GM23338 (cell line): ENCODE data around the gene TXNDC16. TPM values are rescaled to one million over a fixed set of nuclear protein-coding genes. Genes with fewer than 3 reads are reported as not detected.

Experiments used
- ATAC-seq: fragments of 200-7000 bp; cut with Tn5 transposase; 3 replicates; pipeline ENCODE4 v1.9.1; 2020
- DNase-seq: peaks from one replicate; pipeline ENCODE4 v3.0.0-alpha.2; 2015; ENCODE audit warnings: low spot score
- H2AFZ ChIP-seq: fragments of 200-600 bp; sonication (generic); 2 replicates; pipeline ENCODE4 v1.8.0; 2016; ENCODE audit warnings: antibody characterized with exemption, mild to moderate bottlenecking, moderate library complexity
- H3F3A ChIP-seq: fragments of 200-600 bp; sonication (generic); replicated peaks from 2 replicates; pipeline ENCODE4 v1.8.0; 2017; ENCODE audit warnings: antibody characterized with exemption, mixed run types, low read depth
- H3K27ac ChIP-seq: fragments of 200-600 bp; sonication (generic); 2 replicates; pipeline ENCODE4 v1.6.1; 2016; ENCODE audit warnings: low read depth
- H3K27me3 ChIP-seq: fragments of 200-600 bp; sonication (generic); 2 replicates; pipeline ENCODE4 v1.8.0; 2016; ENCODE audit warnings: mild to moderate bottlenecking, mixed run types, moderate library complexity; ENCODE audit not compliant: insufficient read depth
- H3K36me3 ChIP-seq: fragments of 200-600 bp; sonication (generic); 2 replicates; pipeline ENCODE4 v1.8.0; 2016; ENCODE audit warnings: mild to moderate bottlenecking; ENCODE audit not compliant: insufficient read depth
- H3K4me1 ChIP-seq: fragments of 200-600 bp; sonication (generic); 2 replicates; pipeline ENCODE4 v1.8.0; 2016; ENCODE audit warnings: mild to moderate bottlenecking, moderate library complexity; ENCODE audit not compliant: insufficient read depth
- H3K4me2 ChIP-seq: fragments of 200-600 bp; sonication (generic); 2 replicates; pipeline ENCODE4 v1.7.1; 2017; ENCODE audit warnings: mixed run types
- H3K4me3 ChIP-seq: fragments of 200-600 bp; sonication (generic); 2 replicates; pipeline ENCODE4 v1.6.1; 2016; ENCODE audit warnings: mixed run types
- H3K79me2 ChIP-seq: fragments of 200-600 bp; sonication (generic); replicated peaks from 2 replicates; pipeline ENCODE4 v1.8.0; 2017; ENCODE audit warnings: mild to moderate bottlenecking; ENCODE audit not compliant: insufficient read depth
- H3K9me2 ChIP-seq: fragments of 200-600 bp; sonication (generic); 2 replicates; pipeline ENCODE4 v1.8.0; 2017; ENCODE audit not compliant: insufficient read depth
- H4K20me1 ChIP-seq: fragments of 200-600 bp; sonication (generic); replicated peaks from 2 replicates; pipeline ENCODE4 v1.8.0; 2017; ENCODE audit warnings: mild to moderate bottlenecking; ENCODE audit not compliant: insufficient read depth
- H3K27ac Mint-ChIP-seq: 2 replicates; pipeline ENCODE4 v1.8.0; 2020; ENCODE audit warnings: inconsistent platforms, mild to moderate bottlenecking, moderate library complexity, mixed read lengths
- H3K27me3 Mint-ChIP-seq: 3 replicates; pipeline ENCODE4 v1.8.0; 2022; ENCODE audit warnings: low read depth, mild to moderate bottlenecking, moderate library complexity, mixed read lengths, inconsistent platforms; ENCODE audit not compliant: insufficient read depth, poor library complexity
- H3K36me3 Mint-ChIP-seq: 3 replicates; pipeline ENCODE4 v1.8.0; 2021; ENCODE audit warnings: low read depth, mild to moderate bottlenecking, inconsistent platforms, moderate library complexity, mixed read lengths
- H3K4me1 Mint-ChIP-seq: 3 replicates; pipeline ENCODE4 v1.8.0; 2020; ENCODE audit warnings: mild to moderate bottlenecking, inconsistent platforms, mixed read lengths
- H3K4me3 Mint-ChIP-seq: 3 replicates; pipeline ENCODE4 v1.8.0; 2021; ENCODE audit warnings: moderate library complexity, mild to moderate bottlenecking, inconsistent platforms, mixed read lengths
- H3K9me3 Mint-ChIP-seq: 3 replicates; pipeline ENCODE4 v1.8.0; 2020; ENCODE audit warnings: moderate library complexity, mild to moderate bottlenecking, inconsistent platforms, mixed read lengths
- CREB1 ChIP-seq: fragments of 250-450 bp; sonication (Bioruptor Pico); IDR thresholded peaks from 2 replicates; pipeline ENCODE4 v1.5.0; 2020; ENCODE audit warnings: low read depth, mild to moderate bottlenecking, moderate library complexity
- EZH2phosphoT487 ChIP-seq: fragments of 200-600 bp; sonication (generic); IDR thresholded peaks from one replicate; pipeline ENCODE4 v1.8.1; 2018; ENCODE audit warnings: antibody characterized with exemption; ENCODE audit not compliant: unreplicated experiment
- JUNB ChIP-seq: IDR thresholded peaks from one replicate; pipeline ENCODE4 v1.6.1; 2016; ENCODE audit warnings: antibody characterized with exemption; ENCODE audit not compliant: unreplicated experiment
- NANOG ChIP-seq: IDR thresholded peaks from 2 replicates; pipeline ENCODE4 v1.6.1; 2016; ENCODE audit warnings: antibody characterized with exemption, borderline replicate concordance
- POLR2AphosphoS5 ChIP-seq: IDR thresholded peaks from 2 replicates; pipeline ENCODE4 v1.6.1; 2016; ENCODE audit warnings: antibody characterized with exemption, low read depth
- REST ChIP-seq: IDR thresholded peaks from one replicate; pipeline ENCODE4 v1.6.1; 2018; ENCODE audit warnings: antibody characterized with exemption; ENCODE audit not compliant: unreplicated experiment
- STAT1 ChIP-seq: IDR thresholded peaks from one replicate; pipeline ENCODE4 v1.6.1; 2016; ENCODE audit warnings: antibody characterized with exemption; ENCODE audit not compliant: unreplicated experiment
- ZNF331 ChIP-seq: fragments of 250-450 bp; sonication (Bioruptor Pico); IDR thresholded peaks from 2 replicates; pipeline ENCODE4 v1.5.0; 2020; ENCODE audit warnings: low read depth, mild to moderate bottlenecking, moderate library complexity
- polyA plus RNA-seq: library from polyadenylated mRNA; unstranded; fragments of >200 nt; fragmentation: Nextera tagmentation; extraction: Ambion mirVana; gene quantifications from 2 replicates; pipeline ENCODE4 v1.2.1, GENCODE V29; 2016
- total RNA-seq: library from RNA; depleted of rRNA; stranded (reverse); fragments of >200 nt; shearing (Covaris generic); gene quantifications from 2 replicates; pipeline ENCODE4 v1.2.3, GENCODE V29; 2014
- TF ChIP-seq, protein P1 (sequence below), 2 experiments: fragments of 200-600 bp in 1 of 2; sonication (generic) in 1 of 2; conservative IDR thresholded peaks; 2 replicates each; pipeline versions ENCODE4 v1.5.1 to v1.6.1; 2016 to 2017; ENCODE audit warnings: antibody characterized with exemption in 2 of 2, low read depth in 2 of 2, mild to moderate bottlenecking in 2 of 2, moderate library complexity in 1 of 2
- TF ChIP-seq, protein P2 (sequence below): fragments of 250-450 bp; sonication (Bioruptor Pico); IDR thresholded peaks from 2 replicates; pipeline ENCODE4 v1.5.0; 2020; ENCODE audit warnings: mild to moderate bottlenecking, moderate library complexity
- TF ChIP-seq, protein P3 (sequence below): IDR thresholded peaks from 2 replicates; pipeline ENCODE4 v1.6.1; 2016; ENCODE audit warnings: antibody characterized with exemption

TXNDC16 gene
- total and polyA plus RNA-seq, 2 experiments from 2014 or later = 13.6 to 14.0 TPM

GRCh38 chr14:52538623-52539022 lies 13.7 kb downstream of the TXNDC16 start:
- TF ChIP-seq CREB1 (CRISPR knock-in tag) (no peak), ZNF331 (CRISPR knock-in tag) (no peak), JUNB (no peak), EZH2phosphoT487 (no peak), POLR2AphosphoS5 (no peak), NANOG (no peak), STAT1 (no peak), REST (no peak)
- TF ChIP-seq, protein P1, sequence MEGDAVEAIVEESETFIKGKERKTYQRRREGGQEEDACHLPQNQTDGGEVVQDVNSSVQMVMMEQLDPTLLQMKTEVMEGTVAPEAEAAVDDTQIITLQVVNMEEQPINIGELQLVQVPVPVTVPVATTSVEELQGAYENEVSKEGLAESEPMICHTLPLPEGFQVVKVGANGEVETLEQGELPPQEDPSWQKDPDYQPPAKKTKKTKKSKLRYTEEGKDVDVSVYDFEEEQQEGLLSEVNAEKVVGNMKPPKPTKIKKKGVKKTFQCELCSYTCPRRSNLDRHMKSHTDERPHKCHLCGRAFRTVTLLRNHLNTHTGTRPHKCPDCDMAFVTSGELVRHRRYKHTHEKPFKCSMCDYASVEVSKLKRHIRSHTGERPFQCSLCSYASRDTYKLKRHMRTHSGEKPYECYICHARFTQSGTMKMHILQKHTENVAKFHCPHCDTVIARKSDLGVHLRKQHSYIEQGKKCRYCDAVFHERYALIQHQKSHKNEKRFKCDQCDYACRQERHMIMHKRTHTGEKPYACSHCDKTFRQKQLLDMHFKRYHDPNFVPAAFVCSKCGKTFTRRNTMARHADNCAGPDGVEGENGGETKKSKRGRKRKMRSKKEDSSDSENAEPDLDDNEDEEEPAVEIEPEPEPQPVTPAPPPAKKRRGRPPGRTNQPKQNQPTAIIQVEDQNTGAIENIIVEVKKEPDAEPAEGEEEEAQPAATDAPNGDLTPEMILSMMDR (conservative IDR thresholded peaks at IDR 0.05; ENCODE audit: low read depth in 2 of 2) = no peak
- TF ChIP-seq, protein P2, sequence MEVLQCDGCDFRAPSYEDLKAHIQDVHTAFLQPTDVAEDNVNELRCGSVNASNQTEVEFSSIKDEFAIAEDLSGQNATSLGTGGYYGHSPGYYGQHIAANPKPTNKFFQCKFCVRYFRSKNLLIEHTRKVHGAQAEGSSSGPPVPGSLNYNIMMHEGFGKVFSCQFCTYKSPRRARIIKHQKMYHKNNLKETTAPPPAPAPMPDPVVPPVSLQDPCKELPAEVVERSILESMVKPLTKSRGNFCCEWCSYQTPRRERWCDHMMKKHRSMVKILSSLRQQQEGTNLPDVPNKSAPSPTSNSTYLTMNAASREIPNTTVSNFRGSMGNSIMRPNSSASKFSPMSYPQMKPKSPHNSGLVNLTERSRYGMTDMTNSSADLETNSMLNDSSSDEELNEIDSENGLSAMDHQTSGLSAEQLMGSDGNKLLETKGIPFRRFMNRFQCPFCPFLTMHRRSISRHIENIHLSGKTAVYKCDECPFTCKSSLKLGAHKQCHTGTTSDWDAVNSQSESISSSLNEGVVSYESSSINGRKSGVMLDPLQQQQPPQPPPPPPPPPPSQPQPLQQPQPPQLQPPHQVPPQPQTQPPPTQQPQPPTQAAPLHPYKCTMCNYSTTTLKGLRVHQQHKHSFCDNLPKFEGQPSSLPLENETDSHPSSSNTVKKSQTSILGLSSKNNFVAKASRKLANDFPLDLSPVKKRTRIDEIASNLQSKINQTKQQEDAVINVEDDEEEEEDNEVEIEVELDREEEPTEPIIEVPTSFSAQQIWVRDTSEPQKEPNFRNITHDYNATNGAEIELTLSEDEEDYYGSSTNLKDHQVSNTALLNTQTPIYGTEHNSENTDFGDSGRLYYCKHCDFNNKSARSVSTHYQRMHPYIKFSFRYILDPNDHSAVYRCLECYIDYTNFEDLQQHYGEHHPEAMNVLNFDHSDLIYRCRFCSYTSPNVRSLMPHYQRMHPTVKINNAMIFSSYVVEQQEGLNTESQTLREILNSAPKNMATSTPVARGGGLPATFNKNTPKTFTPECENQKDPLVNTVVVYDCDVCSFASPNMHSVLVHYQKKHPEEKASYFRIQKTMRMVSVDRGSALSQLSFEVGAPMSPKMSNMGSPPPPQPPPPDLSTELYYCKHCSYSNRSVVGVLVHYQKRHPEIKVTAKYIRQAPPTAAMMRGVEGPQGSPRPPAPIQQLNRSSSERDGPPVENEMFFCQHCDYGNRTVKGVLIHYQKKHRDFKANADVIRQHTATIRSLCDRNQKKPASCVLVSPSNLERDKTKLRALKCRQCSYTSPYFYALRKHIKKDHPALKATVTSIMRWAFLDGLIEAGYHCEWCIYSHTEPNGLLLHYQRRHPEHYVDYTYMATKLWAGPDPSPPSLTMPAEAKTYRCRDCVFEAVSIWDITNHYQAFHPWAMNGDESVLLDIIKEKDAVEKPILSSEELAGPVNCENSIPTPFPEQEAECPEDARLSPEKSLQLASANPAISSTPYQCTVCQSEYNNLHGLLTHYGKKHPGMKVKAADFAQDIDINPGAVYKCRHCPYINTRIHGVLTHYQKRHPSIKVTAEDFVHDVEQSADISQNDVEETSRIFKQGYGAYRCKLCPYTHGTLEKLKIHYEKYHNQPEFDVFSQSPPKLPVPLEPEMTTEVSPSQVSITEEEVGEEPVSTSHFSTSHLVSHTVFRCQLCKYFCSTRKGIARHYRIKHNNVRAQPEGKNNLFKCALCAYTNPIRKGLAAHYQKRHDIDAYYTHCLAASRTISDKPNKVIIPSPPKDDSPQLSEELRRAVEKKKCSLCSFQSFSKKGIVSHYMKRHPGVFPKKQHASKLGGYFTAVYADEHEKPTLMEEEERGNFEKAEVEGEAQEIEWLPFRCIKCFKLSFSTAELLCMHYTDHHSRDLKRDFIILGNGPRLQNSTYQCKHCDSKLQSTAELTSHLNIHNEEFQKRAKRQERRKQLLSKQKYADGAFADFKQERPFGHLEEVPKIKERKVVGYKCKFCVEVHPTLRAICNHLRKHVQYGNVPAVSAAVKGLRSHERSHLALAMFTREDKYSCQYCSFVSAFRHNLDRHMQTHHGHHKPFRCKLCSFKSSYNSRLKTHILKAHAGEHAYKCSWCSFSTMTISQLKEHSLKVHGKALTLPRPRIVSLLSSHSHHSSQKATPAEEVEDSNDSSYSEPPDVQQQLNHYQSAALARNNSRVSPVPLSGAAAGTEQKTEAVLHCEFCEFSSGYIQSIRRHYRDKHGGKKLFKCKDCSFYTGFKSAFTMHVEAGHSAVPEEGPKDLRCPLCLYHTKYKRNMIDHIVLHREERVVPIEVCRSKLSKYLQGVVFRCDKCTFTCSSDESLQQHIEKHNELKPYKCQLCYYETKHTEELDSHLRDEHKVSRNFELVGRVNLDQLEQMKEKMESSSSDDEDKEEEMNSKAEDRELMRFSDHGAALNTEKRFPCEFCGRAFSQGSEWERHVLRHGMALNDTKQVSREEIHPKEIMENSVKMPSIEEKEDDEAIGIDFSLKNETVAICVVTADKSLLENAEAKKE (CRISPR knock-in tag) = no peak
- TF ChIP-seq, protein P3, sequence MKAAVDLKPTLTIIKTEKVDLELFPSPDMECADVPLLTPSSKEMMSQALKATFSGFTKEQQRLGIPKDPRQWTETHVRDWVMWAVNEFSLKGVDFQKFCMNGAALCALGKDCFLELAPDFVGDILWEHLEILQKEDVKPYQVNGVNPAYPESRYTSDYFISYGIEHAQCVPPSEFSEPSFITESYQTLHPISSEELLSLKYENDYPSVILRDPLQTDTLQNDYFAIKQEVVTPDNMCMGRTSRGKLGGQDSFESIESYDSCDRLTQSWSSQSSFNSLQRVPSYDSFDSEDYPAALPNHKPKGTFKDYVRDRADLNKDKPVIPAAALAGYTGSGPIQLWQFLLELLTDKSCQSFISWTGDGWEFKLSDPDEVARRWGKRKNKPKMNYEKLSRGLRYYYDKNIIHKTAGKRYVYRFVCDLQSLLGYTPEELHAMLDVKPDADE = no peak
- peaks cover 10% of the 10 kb centered on the region for H3K4me1 Mint-ChIP-seq
- Histone ChIP-seq H3K27ac (peak overlapping the region; percentile 8), H2AFZ (no peak overlapping the region), H3K27me3 (no peaks in the 10 kb centered on the region), H3K4me2 (peak overlapping the region; percentile 53), H3F3A (no peaks in the 10 kb centered on the region), H4K20me1 (no peaks in the 10 kb centered on the region), H3K4me1 (peaks cover 18% of the 10 kb centered on the region; the same call in 1 of the 2 replicates), H3K79me2 (no peaks in the 10 kb centered on the region), H3K36me3 (peaks cover 11% of the 10 kb centered on the region), H3K9me2 (no peaks in the 10 kb centered on the region), H3K4me3 (no peak overlapping the region)
- no peaks in the 10 kb centered on the region for H3K27me3 Mint-ChIP-seq
- peak overlapping the region; percentile 17; the same call in 1 of the 3 replicates for H3K4me3 Mint-ChIP-seq
- ATAC-seq = no peak
- peaks cover 12% of the 10 kb centered on the region; the same call in 2 of the 3 replicates for H3K36me3 Mint-ChIP-seq
- no peak for DNase-seq
- H3K9me3 Mint-ChIP-seq = no peaks in the 10 kb centered on the region
- H3K27ac Mint-ChIP-seq = peak overlapping the region; percentile 50; the same call in 1 of the 2 replicates
